Measurements from ENCODE around the gene CORO2B.

The CORO2B gene

DNA sequence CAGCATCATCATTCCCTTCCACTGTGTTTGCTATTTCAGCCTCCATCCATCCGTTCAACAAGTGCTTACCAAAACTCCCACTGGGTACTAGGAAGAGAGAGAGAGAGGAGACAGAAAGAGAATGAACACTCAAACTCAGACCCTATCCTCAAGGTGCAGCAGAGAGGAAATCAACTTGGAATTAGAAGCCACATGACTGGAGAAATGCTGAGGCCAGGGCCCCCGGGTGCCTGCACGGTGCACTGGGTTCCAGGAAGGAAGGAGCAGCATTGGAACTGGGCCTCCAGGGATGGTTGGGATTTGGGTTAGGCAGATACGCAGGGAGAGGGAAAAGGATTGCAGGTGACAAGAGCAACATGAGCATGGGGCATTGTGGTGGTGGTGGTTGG is 30.0 kb downstream of the CORO2B start:
- DNase-seq (ENCODE audit: low read depth), result no peak

DNA sequence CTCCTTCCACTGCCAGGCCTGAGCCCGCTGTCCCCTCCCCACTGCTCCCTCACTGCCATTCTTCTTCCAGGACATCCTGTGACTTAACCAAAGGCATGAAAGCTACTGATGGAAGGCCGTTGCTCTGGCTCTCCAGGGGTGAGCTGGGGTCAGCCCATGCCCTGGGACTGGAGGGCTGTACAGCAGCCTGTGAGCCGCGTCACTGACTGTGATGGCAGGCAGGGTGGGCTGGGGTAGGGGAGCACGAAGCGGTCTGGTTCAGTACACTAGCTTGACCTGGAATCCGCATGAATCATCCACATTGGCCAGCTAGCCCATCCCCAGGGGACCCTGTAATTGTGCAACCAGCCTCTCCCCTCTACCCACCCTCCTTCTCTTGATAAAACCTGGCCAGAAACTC is 30.8 kb downstream of the CORO2B start:
- no peak for DNase-seq (ENCODE audit: low read depth)

DNA sequence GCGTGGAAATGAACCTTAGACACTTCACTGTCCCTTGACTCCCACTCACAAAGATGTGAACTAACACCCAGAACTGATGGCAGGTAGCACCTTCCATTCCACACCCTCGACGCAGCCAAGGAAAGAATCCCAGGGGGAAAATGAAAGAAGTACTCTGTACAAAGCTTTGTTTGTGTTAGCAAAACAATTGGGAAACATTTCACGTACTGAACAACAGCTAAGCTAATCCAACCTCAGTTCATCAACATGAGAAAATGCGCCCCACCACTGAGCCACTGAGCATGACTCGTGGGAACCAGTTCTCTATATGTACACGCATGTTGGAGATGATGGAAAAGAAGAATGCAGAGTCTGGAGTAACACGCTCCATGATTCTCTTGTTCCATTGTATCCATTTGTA is 32.0 kb downstream of the CORO2B start:
- DNase-seq (ENCODE audit: low read depth), result no peak

DNA sequence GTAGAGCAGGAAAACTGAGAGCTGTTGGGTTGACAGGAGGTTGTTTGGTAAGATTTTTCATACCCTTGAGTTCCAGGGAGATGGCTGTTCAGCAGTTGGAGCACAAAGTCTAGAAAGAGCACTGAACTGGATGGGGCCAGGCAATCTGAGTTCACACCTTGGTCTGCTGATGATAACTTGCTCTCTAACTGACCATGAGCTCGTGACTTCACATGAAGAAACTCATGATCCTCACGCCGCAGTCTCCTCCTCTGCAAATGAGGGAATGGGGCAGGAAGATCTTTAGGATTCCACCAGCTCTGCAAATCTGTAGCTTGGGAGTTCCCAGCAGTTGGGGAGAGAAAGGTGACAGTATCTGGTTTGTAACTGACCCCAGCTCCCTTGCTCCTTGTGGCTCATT is 33.7 kb downstream of the CORO2B start:
- no peak for DNase-seq (ENCODE audit: low read depth)

DNA sequence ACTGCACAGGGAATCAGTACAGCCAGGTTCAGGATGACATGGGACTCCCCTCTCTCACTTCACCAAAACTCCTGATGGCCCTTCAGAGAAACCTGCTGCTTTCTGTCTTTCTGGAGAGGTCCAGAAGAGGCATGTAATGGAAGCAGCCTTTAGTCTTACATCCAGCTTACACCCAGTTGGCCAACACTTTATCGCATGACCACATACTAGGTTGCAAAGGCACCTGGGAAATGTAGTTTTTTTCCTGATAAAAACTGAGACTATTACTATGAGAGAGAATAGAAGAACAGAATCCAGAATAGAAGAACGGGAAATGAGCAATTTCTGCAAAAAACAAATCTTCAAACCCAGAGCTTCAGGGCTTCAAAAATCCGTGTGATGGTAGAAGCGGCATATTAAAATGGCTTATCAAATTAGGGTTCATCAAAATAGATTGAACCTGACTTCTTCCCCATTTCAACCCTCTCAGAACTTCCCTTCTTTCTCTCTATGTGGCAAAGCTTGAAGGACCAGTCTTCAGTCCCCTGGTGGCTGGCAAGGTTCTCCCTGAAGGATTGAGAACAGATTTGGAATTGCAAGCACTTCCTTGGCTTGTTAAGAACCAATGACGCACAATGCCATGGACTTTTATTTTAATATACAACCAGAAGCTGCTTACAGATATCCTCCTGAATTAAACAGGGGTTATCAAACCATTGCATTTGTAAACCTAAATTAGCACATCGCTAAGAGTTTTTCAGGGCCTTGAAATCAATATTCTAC is 34.4 kb downstream of the CORO2B start:
- no peak for DNase-seq (ENCODE audit: low read depth)

DNA sequence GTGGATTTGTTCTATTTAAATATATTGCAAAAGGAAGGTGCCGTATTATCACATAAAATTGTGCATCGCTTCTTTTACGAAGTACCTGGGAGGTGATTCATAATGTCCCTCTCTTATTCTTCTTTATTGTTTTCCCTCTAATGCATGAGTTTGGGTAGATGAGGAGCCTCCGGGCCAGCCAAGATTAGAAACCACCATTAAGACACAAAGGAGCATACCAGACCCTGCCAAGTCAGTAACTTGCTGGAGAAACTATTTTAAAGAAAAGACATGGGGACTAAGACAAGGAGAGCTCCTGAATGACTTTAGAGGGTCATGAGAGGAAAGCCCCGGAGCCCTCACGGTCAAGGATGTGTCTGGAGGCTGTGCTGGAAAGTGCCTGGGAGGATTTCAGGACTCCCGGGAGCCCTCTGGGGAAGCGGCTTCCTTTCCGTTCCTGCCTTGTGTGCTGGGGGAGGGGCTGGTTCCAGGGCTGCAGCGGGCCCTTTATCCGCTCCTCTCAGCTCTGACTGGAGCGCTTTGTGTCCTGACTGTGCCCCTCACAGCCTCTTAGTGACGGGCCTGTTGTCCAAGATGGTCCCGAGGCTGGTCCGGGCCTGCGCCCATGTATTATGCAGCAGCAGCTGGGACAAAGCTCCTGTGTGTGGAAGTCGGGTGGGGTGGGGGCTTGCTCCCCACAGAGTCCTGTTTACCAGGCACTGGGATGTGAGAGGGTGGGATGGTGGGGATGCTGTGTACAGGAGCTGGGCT is 35.7 kb downstream of the CORO2B start:
- no peak for DNase-seq (ENCODE audit: low read depth)

DNA sequence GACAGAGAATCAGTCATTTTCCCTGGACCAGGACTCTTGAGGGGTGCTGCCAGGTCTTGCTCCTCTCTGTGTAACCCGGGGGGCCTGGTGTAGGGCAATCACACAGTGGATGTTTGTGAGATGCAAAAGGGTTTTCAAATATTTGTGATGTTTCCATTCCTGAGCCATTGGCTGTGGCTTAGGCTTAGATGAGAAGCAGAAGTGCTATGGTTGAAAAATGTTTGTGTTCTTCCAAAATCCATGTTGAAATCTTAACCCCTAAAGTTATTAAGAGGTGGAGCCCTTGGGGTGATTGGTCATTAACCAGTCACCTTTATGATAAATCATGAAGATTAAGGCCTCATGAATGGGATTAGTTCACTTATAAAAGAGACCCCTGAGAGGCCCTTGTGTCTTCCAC is 36.5 kb downstream of the CORO2B start:
- DNase-seq (ENCODE audit: low read depth), result no peak

DNA sequence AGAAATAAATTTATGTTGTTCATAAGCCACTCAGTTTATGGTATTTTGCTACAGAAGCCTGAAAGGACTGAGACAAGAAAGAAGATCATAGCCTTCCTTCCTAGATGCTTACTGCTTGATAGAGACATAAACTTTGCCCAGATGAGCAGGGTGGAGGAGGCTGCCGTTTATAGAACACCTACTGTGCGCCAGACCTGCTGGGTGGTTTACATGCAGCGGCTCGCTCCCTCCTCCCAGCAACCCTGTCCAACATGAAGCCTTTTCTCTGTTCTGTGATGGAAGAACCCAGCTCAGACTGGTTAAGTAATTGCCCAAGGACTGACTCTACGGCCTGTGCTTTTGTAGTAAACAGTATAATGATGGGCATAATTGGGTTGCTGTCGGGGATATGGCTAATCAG is 37.0 kb downstream of the CORO2B start:
- DNase-seq (ENCODE audit: low read depth), result no peak

DNA sequence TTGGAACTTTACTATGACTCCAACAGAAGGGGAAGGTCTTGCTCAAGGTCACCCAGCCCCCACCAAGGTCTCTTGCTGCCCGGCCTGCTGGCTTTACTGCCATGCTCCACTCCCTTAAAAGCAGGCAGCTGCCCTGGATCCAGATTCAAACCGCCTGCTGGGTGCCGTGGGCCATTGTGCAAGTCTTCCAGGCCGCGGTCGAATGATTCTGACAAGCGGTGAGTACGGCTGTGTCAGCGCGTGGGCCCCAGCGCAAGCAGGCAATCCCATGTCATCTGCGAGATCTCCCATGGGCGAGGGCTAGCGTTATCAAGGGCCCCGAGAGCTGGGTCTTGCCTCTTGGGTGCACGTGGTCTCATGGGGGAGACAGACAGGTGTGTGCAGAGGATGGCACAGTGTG is 37.6 kb downstream of the CORO2B start:
- no peak for DNase-seq (ENCODE audit: low read depth)

DNA sequence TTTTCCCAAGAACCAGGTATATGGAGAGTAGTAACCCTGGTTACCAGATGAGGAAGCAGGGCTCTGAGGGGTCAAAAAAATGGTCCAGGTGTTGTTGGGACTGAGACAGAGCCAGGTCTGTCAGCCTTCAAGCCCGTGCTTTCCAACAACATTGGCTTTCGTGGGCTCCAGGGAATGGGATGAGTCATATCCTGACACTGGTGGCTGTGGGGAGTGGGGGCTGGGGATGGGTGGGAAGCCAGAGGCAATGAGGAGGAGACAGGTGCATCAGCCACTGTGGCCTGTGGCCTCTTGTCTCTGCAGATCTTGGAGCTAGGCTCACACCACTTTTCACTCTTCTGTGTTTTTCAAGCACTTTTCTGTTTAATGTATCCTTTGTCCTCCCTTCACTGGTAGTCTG is 38.2 kb downstream of the CORO2B start:
- no peak for DNase-seq (ENCODE audit: low read depth)

DNA sequence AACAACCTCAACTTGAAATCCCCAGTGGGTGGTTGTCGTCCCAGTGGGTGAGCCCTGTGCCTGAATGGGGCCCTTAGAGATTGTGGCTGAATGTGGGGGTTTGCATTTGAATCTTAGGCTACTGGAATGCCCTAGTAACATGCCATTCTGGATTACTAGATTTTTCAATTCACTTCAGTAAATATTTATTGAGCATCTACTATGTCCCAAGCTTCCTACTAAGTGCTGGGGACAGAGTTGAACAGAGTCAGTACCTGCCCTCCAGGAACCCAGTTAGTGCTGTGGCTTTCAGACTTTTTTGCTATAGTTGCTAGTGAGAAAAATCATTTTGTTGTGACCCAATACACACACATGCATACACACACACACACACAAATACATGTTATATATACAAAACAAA is 39.0 kb downstream of the CORO2B start:
- DNase-seq (ENCODE audit: low read depth), result no peak

DNA sequence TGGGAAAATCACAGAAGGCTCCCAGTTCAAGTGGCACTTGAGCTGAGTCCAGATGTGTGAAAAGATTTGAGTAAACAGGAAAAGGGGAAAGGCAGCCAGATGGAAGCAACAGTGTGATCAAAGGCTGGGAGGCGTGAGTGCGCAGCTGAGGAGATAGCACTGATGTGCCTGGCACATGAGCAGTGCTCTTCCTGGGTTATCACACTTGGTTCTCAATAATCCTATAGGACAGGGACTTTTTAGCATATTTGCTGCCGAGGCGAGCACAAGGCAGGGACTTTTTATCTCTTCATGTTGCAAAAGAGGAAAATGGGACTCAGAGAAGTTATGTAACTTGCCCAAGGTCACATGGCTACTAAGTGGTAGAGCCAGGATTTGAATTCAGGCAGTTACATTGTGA is 39.6 kb downstream of the CORO2B start:
- DNase-seq (ENCODE audit: low read depth), result no peak

DNA sequence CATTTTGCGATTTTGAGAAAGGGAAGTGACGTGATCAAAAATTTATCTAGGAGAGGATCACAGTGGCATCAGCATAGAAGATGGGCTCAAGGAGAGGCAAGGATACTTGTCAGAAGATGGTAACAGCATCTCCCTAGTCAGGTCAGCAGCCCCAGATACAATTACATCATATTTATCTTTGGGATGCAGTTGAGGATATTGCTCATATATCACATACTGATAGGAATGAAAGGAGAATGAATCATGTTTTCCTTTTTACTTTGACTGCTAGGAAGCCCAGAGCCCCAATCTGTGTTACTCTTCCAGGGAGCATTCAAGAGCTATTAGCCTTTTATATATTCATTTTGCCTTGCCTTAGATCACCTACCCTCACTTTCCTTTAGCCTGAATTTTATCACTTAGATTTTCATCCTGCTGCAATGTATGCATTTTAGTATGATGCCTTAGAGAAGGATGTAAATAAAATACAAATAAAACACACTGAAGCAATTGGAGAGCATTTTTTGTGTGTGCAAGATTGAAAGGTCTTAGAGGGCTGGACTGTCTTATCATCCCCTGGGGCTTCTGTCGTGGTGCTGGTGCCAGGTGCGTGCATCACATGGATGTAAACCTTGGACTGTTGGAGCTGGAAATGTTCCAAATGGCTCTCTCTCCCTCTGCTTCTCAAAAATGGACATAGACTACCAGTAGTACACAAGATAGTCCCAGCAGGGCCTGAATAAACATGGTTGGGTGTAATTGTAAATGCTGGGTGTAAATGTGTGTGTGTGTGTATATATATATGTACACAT is 40.3 kb downstream of the CORO2B start:
- no peak for DNase-seq (ENCODE audit: low read depth)

DNA sequence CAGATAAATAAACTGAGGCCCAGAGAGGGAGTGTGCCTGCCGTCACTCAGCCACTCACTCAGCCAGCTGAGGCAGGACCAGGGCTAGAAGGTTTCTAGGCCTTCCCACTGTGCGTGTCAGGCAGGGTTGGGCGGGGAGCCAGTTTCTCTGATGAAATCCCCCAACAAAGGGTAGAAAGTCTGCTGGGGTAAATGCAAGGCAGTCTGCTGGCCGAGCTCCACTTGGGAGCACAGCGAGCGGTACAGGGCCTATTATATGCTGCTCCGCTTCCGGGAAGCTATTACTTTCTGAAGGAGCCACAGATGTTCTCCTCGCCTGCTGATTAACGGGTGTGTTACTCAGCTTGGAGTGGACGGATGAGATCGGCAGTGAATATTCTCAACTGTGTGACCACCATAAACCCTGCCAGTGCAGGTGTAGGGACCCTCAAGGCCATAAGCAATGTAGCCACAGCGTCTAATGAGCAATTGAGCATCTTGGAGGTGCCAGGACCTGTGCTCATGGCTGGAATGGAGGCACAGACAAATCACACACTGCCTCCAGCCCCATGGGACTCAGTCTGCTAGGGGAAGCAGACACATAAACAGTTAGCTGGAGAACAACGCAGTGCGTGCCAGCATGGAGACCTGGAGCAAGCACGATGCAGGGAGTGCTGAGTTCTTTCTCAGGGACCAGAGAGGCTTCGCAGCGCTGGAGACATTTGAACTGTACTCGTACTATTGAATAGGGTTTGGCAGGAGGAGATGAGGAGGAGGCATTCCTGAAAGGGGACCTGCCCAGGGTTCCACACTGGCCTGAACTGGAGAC is 42.1 kb downstream of the CORO2B start:
- no peak for DNase-seq (ENCODE audit: low read depth)

DNA sequence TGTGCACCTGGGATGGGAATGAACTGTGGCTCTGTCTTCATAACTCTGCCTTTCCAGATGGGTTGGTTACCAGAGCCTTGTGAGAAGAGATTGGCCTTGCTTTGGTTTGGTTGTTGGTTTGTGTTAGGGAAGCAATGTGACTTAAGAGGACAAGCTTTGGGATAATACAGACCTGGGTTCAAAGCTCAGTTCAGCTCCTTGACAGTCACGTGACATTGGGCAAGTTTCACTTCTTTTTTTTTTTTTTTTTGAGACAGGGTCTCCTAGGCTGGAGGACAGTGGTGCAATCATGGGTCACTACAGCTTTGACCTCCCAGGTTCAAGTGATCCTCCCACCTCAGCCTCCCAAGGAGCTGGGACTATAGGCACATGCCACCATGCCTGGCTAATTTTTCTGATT is 42.7 kb downstream of the CORO2B start:
- DNase-seq (ENCODE audit: low read depth), result no peak

DNA sequence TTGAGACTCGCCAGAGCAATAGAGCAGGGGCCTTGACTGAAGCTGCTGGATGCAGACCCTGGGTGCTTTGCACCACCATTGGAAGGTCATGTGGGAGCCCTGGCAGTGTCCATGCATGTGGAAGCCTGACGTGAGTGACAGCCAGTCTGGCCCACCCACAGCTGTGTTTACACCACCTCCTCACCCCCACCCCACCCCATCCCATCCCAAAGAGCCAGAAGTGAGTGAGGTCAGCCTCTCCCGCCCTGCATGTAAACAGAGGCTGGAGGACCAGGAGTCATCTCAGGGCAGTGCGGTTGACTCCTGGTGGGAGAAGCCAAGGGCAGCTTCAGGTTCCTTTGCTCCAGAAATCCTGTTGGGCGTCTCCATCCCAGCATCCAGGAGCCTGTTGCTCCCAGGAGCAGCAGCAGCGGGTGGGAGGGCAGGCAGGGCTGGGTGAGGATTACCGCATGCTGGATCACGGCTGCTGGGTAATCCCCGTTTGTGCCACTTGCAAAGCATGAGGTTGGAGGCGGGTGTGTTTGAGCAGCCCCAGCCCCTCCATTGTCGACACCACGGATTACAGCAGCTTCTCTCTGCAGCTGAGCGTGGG is 44.6 kb downstream of the CORO2B start:
- no peak for DNase-seq (ENCODE audit: low read depth)

DNA sequence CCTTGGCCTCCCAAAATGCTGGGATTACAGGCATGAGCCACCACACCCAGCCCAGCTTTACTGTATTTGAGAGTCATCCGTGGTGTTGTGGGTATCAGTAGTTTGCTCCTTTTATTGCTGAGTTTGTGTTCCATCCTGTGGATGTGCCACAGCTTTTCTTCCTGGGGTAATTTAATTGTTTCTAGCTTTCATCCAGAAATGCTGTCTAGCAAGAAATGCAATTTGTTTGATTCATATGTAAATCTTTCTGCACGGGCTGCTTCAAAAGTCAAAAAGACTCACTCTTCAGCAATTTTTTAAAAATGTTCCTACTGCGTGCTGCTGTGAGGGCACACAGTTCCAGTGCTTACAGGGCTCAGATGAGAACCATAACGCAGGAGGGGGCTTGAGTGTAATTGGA is 47.1 kb downstream of the CORO2B start:
- DNase-seq (ENCODE audit: low read depth), result no peak

DNA sequence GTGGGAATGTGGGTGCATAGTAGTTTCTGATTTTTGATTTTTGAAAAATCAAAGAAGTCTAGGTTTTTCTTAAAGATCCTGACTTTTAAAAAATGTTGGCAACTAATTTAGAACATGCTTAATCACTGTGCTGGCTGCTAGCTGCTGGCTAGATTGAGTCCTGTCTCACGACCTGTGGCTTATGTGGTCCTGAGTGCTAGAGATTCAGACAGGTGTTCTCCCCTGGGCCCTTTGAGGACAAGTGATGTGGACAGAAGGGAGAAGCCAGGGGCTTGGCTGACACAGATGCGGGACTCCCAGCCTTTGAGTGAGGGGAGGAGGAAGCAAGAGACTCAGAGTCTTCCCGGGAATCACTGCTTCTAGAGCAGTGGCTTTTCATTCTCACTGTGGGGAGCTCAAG is 47.5 kb downstream of the CORO2B start:
- no peak for DNase-seq (ENCODE audit: low read depth)

DNA sequence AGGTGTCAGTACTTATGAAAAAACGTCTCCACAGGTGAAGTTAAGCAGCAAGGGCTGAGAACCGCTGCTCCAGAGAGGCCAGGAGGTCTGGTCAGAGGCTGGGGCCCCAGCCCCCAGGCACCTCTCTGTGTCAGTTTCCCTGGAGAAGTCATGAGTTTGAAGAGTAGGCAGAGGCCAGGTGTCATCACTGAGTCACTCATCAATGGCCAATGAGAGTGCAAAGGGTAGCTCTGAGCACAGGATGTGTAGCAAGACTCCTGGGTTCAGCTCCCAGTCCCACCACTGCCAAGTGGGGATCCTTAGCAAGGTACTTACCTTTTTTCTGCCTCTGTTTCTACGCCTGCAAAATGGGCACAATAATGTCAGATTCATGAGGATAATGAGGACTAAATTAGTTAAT is 47.9 kb downstream of the CORO2B start:
- no peak for DNase-seq (ENCODE audit: low read depth)

DNA sequence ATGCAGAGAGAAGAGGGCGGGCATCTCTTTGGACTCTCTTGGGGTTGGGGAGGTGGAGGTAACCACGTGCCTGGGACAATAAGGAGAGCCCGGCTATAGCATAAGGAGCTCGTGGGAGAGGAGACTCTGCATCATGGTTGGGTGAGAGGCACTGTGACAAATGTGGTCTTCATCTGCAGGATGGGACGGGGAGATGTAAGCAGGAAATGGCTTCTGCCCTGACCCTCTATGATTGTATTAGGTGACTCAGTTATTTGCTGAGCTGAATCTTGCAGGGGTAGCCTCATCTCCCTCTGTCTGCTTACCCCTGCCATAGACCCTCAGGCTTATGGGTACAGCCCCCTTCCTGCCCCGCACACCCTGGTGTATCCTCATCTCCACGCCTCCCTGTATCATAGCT is 48.7 kb downstream of the CORO2B start:
- no peak for DNase-seq (ENCODE audit: low read depth)

DNA sequence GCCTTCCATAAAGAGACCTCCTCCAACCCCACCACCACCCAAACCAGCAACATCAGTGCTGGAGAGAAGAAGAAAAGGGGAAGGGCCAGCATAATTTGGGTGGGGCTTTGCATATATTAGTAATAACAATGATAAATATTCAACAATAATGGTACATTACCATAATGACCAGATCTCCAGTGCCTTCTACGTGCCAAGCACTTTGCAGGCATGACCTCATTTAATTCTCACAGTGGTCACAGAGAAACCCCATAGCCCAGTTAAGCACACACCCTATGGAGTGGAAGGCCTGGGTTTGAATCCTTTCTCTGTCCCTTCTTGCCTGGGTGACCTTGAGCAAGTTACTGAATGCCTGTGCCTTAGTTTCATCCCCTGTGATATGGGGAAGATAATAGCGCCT is 49.2 kb downstream of the CORO2B start:
- no peak for DNase-seq (ENCODE audit: low read depth)
